GM19452 (cell line): ENCODE data around the gene L1TD1.
"Not testable (repeated sequence)": the region's sequence is repeated elsewhere in the genome, so short reads cannot be mapped to it uniquely, and the experiment has no call there.

Experiments used
- ATAC-seq: cut with Tn5 transposase; IDR thresholded peaks from one replicate; pipeline ENCODE4 v1.9.1; 2021; ENCODE audit not compliant: unreplicated experiment

L1TD1 gene

DNA sequence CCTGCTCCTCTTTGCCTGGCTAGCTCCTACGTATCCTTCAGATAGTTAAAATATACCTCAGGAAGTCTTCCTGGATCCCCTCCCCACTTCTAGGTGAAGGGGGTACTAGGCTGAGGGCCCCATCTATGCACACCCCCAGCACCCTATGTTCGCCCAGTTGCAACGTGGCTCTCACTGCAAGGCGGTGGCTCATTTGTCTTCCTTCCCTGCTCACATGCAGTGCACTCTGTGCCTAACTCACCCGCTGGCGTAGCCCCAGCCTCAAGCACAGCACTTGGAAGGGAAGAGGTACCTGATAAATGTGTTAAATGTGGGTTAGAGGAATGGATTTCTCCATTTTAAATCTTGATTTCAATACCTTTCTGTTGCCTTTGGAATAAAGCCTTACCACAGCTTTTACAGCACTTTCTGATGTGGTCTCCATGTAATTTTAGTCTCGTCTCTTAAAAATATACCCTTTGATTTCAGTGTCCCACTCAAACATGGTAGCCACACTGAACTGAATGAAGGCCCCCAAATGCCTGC is 39.3 kb downstream of the L1TD1 start:
- no peak for ATAC-seq

DNA sequence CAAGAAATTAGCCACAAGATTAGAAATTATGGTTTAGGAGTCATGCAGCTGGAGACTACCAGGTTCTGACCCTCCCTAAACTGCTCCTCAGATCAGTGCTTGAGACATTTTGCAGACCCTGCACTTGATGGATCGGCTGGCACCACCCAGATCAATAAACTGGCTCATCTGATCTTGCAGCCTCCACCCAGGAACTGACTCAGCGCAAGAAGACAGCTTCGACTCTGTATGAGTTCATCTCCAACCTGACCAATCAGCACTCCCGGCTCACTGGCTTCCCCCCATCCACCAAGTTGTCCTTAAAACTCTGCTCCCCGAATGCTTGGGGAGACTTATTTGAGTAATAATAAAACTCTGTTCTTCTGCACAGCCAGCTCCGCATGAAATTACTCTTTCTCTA is 40.0 kb downstream of the L1TD1 start:
- no peak for ATAC-seq

DNA sequence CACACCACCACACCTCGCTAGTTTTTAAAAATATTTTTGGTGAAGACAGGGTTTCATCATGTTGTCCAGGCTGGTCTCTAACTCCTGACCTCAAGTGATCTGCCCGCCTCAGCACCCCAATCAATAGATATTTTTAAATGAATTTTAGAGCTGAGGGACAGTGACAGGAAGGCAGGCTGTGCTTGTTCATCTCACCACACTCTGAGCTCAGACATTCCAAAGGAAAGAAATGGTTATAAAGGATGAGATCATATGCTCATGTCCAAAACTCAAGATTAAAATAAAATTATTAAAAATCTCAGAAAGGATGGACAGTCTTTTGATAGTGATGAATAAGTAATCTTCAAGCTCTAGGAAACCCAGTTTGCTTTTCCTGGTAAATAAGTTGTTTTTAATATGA is 40.9 kb downstream of the L1TD1 start:
- ATAC-seq = no peak

DNA sequence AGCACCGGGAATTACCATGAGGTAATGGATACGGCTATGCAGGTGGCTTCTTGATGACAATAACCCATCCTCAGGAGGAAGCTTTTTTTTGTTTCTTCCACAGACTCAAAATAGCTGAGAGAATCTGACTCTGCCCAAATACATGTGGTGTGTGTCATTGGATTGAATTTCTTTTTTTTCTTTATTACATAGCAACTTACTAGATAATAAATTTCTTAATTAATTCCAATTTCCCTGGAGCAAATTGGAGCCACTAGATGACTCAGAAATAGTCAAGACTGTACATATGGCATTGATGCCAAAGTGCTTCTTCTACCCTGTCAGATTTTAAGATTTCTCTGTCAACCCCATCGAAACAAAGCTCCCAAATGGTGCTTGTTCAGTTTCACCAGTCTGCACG is 42.7 kb downstream of the L1TD1 start:
- no peak for ATAC-seq

GRCh38 chr1:62237950-62238374 is 43.3 kb downstream of the L1TD1 start:
- no peak for ATAC-seq

GRCh38 chr1:62238507-62238906 is 43.9 kb downstream of the L1TD1 start:
- no peak for ATAC-seq

DNA sequence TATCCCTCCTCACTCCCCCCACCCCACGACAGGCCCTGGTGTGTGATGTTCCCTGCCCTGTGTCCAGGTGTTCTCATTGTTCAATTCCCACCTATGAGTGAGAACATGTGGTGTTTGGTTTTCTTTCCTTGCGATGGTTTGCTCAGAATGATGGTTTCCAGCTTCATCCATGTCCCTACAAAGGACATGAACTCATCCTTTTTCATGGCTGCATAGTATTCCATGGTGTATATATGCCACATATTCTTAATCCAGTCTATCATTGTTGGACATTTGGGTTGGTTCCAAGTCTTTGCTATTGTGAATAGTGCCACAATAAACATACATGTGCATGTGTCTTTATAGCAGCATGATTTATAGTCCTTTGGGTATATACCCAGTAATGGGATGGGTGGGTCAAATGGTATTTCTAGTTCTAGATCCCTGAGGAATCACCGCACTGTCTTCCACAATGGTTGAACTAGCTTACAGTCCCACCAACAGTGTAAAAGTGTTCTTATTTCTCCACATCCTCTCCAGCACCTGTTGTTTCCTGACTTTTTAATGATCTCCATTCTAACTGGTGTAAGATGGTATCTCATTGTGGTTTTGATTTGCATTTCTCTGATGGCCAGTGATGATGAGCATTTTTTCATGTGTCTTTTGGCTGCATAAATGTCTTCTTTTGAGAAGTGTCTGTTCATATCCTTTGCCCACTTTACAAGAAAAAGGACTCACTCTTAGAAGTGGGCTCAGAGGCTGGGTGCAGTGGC is 45.2 kb downstream of the L1TD1 start:
- not testable (repeated sequence) for ATAC-seq

DNA sequence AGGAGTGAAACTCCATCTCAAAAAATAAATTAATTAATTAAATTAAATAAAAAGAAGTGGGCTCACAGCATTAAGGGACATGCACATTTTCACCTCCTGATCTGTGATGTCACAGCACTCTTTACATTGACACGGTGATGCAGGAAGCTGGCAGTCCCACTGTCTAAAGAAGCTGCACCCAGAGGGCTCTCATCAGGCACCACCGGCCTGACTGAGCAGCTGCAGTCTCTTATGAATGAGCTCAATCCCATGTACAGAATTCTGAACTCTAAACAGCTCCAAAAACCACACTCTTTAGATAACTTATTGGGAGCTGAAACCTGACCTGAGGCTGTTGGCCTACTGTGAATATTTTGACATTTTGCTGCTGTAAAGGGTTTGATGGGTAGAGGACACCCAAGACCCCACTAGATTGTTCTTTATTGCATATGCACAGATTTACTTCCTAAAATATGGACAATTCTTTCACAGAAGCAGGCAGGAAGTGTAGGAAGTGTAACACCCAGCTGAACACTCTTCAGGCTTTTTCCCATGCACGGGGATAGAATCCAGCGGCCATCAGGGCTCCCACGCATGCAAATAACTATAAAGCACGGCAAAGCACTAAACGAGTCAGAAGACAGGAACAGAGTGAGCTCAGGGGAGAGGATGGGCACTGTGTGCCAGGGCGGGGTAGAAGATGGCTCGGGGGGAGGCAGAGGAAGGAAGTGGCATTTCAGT is 46.2 kb downstream of the L1TD1 start:
- ATAC-seq = no peak

DNA sequence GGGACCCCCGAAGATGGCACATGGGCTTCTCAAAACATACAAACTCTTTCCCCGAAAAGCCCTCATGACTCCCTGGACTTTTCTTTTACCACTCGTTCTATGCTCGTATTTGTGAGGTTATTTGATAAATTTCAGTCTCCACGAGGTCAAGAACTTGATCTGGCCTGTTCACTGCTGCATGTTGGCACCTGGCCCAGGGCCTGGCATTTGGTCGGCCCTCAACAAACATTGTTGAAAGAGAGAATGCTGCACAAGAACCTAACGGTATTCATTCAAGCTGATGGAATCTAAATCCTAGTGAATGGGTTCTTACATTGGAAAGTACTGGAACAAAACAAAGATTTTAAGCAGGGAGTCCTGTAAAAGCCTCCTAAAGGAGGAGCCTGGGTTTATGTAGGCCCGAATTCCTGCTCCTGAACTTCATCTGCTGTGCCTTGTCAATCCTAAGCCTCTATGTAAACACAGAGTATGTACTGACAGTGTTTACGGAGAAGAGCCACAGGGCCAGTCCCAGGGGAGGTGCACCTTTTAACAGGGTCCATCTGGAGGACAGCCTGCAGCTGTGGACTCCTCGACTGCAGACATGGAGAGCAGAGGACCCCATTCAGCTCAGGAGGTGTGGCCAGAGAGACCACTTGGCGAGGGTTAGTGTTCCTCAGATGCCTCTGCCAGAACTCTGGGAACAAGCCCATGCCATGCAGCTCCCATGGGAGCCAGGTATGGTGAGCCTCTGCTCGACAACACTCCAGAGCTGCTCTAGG is 46.9 kb downstream of the L1TD1 start:
- ATAC-seq = no peak

- ATAC-seq = not testable (repeated sequence)
These were observed 49.7 kb downstream of the L1TD1 start for GRCh38 chr1:62244380-62244779.

DNA sequence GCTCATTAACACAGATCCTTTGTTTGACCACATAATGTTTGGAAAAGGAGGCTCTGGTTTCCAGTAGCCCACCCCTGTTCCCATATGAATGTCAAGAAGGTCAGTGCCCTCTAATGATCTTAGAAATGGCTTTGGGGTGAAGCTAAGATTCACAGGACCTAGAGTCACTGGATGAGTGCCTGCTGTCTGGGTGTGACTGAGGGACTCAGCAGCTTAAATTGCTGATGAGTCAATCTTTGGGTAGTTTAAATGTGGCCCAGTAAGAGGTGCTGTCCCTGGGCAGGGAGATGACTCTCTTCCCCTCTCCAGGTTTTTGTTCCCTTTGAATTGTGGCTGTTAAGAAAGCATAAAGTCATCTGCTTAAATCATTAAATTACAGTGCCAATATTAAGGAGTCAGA is 50.6 kb downstream of the L1TD1 start:
- no peak for ATAC-seq

GRCh38 chr1:62247391-62248168 is 52.9 kb downstream of the L1TD1 start:
- no peak for ATAC-seq

DNA sequence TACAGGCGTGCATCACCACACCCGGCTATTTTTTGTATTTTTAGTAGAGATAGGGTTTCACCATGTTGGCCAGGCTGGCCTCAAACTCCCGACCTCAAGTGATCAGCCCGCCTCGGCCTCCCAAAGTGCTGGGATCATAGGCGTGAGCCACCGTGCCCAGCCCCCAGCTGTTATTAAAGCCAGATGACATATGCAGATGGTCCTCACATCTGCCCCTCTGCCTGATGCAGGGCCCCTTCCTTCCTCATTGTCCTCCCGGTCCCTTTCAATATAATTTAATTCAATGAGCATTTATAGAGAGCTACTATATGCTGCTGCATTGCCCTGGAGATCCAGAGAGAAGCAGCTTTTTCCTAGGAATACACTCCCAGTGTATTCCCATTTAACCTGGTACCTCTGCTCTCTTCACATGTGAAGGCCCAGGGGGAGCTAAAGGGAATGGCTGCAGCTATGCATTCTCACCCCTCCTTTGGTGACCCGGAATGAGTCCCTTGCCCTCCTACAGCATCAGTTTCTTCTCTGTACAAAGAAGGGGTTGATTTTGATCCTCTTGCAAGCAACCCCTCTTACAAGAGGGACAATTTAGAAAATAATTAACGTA is 55.6 kb downstream of the L1TD1 start:
- no peak for ATAC-seq

GRCh38 chr1:62259551-62259950 is 64.9 kb downstream of the L1TD1 start:
- no peak for ATAC-seq

- no peak for ATAC-seq
These were observed 66.0 kb downstream of the L1TD1 start for GRCh38 chr1:62260688-62261087.
